GM12865 (cell line): Measurements from ENCODE around the gene HIC1.
A peak's percentile ranks its signal among the peaks of the same experiment; 100 is the strongest.

Experiments
- DNase-seq: peaks from one replicate; pipeline ENCODE4 v3.0.0; 2010; ENCODE audit warnings: low read depth
- H3K4me3 ChIP-seq: 2 replicates; pipeline ENCODE4 v1.5.1; 2011; ENCODE audit warnings: mild to moderate bottlenecking, low read depth, low read length, control low read depth
- TF ChIP-seq, protein P1 (sequence below): IDR thresholded peaks from 2 replicates; pipeline ENCODE4 v1.5.1; 2011; ENCODE audit warnings: low read length, control low read depth, low read depth, inconsistent platforms; ENCODE audit not compliant: insufficient read depth; ENCODE audit errors: missing control alignments

HIC1 gene

DNA sequence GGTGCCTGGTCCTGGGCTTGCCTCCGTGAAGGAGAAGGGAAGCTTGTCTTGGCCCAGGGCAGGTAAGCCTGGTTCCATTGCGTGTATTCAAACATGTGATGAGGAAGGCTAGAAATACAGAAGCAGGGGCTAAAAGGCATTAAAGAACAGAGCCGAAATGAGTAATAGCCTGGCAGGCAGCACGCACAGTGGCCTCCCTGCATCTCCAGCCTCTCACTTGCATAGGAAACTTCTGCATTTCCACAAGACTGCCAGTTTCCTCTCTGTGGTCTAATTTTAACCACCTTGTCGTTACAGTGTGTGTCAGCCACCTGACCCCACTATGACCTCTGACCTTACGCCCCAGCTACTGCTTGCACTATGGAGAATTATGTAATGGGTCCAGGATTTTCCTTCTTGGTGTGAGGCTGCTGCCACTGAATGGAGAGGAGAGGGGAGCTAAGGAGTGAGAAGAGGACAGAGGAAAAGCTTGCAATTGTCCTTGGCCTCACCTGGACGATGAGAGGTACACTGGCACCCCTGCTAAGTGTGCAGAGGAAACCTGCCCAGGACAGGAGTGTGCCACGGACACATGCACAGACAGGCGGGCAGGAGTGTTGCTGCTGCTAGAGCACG, 32.8 kb downstream of the HIC1 start:
- TF ChIP-seq, protein P1, sequence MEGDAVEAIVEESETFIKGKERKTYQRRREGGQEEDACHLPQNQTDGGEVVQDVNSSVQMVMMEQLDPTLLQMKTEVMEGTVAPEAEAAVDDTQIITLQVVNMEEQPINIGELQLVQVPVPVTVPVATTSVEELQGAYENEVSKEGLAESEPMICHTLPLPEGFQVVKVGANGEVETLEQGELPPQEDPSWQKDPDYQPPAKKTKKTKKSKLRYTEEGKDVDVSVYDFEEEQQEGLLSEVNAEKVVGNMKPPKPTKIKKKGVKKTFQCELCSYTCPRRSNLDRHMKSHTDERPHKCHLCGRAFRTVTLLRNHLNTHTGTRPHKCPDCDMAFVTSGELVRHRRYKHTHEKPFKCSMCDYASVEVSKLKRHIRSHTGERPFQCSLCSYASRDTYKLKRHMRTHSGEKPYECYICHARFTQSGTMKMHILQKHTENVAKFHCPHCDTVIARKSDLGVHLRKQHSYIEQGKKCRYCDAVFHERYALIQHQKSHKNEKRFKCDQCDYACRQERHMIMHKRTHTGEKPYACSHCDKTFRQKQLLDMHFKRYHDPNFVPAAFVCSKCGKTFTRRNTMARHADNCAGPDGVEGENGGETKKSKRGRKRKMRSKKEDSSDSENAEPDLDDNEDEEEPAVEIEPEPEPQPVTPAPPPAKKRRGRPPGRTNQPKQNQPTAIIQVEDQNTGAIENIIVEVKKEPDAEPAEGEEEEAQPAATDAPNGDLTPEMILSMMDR, result no peak
- peak; percentile 93 for DNase-seq
- H3K4me3 ChIP-seq, result peak overlapping the region; percentile 79

DNA sequence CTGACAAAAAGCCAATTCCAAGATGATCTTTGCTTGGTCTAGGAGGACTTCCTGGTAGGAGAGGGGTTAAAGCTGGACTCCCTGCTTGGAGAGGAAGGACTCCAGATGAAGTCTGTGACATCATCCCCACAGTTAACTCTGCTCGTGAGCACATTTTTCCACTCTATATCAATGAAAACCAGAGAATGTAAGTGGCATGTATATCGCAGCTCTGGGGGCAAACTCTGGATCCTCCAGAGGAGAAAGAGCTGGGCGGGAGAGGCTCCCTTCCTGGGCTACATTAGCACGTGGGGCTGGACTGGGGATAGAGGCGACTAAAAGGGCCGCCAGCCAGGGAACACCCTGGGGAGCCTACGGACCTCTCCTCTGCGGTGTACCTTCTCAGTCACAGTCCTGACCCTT, 34.1 kb downstream of the HIC1 start:
- peak; percentile 31 for DNase-seq
- TF ChIP-seq, protein P1, result no peak
- H3K4me3 ChIP-seq, result peak overlapping the region; percentile 79

DNA sequence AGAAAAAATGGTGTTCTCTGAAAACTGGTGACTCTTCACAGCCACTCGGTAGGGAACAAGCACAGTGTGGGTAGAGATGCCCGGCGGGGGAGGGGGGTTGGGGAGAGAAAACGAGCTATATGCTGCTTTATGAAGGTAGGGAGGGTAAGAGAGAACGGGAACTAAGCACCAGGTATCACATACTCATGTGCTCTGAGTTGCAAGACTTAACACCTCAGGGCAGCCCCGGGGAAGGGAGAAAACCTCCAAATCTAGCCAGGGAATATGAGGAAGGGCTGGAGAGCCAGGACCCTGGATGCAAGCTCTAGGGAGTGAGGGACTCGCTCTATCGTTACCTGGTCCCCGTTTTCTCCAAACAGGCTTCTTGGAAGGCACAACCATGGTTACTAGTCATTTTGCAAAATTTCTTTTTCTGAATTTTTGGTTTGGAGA, 35.3 kb downstream of the HIC1 start:
- peak overlapping the region; percentile 79 for H3K4me3 ChIP-seq
- peak; percentile 61 for DNase-seq

DNA sequence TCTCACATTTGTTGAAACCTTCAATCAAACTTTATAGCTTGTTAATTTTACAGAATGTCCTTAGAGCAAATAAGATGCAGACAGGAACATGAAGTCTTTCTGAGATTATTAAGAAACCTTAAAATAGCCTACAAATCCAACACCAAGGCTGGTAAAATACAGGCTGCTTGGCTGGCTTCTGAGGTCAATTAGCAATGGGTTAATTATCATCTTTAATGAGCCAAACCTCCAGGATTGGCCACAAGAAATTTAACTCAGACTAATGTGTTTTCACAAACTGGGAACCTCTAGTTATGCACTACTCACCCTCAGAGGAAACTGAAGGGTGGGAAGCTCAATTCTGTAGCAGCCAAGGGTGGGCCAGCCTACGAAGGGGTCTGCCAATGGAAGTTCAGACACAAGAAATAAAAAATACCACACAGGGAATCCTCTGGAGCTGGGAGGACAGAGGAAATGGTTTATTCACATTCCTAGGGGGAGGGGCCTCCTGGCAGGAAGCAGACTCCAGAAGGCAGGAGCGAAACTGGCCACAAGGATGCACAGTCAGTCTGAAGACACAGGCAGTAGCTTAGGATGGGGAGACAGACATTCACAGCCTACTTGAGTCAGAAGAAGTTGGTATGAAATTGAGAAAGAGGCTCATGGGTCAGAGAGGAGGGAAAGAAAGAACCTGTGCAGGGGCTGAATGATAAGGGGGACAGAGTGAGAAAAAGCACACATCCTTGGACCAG, 36.1 kb downstream of the HIC1 start:
- peak; percentile 41 for DNase-seq
- peak overlapping the region; percentile 79 for H3K4me3 ChIP-seq
- TF ChIP-seq, protein P1, result no peak

More for the DNA sequence above, 35.3 kb downstream of the HIC1 start:
- TF ChIP-seq, protein P1, result no peak

DNA sequence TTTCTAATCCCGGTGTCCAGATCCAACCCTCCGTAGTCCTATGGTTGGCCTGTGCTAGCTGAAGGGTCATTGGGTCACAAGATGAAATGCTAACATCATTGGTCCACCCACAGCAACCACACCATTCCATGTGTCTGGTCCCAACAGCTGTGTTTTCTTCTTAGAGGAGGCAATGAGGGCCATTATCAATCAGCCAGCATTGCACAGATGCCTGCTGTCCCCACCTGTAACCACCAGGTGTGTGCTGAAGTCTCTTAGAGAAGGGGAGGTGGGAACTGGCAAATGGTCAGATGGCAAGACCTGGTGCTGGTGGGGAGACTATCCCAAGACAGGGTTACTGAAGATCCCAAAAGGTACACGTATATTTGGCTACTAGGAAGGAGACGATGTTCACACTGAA, 37.4 kb downstream of the HIC1 start:
- TF ChIP-seq, protein P1, result no peak
- no peak overlapping the region for H3K4me3 ChIP-seq
- DNase-seq, result no peak

DNA sequence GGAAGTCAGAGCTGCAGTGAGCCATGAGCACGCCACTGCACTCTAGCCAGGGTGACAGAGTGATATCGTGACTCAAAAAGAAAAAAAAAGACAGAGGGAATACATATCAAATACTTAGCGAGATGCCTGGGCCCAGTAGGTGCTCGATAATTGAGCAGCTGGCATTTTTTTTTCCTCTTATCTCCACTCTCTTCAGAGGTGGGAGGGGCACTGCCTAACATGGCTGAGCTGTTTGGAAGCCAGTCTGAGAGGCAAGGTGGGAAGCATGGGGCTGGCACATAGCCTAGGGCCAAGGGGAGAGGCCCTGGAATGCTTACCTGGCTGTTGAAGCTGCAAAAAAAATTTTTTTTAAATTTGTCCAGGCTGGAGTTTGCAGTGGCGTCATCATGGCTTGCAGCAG, 38.4 kb downstream of the HIC1 start:
- TF ChIP-seq, protein P1, result no peak
- H3K4me3 ChIP-seq, result no peak overlapping the region
- DNase-seq, result no peak

DNA sequence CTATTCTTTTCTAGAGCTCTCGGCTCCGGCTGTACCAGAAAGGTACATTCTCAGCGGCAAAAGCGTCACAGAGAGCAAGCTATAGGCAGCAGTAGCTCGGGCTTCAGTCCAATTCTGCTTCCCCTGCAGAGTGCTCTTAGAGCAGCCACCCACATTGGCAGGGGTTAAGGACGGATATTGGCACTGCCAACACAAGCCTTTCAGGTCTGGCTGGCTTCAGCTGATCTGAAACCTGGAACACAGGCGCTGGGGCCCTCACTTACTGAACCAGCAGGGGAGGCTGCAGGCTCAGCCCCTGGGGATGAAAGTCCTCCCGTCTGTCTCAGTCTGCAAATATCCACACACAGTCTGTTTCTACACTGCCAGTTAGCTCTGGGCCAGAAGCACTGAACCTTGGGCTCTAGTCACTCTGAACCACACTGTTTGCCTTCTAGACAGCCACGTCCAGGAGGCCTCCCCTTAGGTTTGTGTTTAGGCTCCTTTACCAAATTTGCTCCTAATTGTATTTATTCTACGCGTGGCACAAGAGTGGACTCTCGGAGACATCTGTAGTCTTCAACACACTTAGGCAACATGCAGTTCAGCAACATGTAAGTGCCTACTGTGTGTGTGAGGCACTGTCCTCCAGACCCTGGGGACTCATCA, 40.1 kb downstream of the HIC1 start:
- peak; percentile 42 for DNase-seq
- H3K4me3 ChIP-seq, result no peak overlapping the region
- TF ChIP-seq, protein P1, result peak; percentile 21
